IgD-negative memory B cell (primary cell): ENCODE data around the gene EYA3. TPM values are rescaled to one million over a fixed set of nuclear protein-coding genes. Genes with fewer than 3 reads are reported as not detected.

Source experiments
- H3K27ac Mint-ChIP-seq, 3 donors: one replicate each; pipeline ENCODE4 v1.8.0; 2020 to 2022; ENCODE audit warnings: mild to moderate bottlenecking in 3 of 3, mixed read lengths in 3 of 3, moderate library complexity in 1 of 3
- H3K27me3 Mint-ChIP-seq: one replicate; pipeline ENCODE4 v1.8.0; 2021; ENCODE audit warnings: mixed read lengths
- H3K36me3 Mint-ChIP-seq: one replicate; pipeline ENCODE4 v1.8.0; 2020; ENCODE audit warnings: mild to moderate bottlenecking, mixed read lengths
- H3K4me1 Mint-ChIP-seq, 3 donors: one replicate each; pipeline ENCODE4 v1.8.0; 2020 to 2022; ENCODE audit warnings: mixed read lengths in 3 of 3, mild to moderate bottlenecking in 1 of 3
- H3K4me3 Mint-ChIP-seq, 4 donors: one replicate each; pipeline ENCODE4 v1.8.0; 2020 to 2022; ENCODE audit warnings: mild to moderate bottlenecking in 4 of 4, mixed read lengths in 4 of 4, moderate library complexity in 3 of 4
- H3K9me3 Mint-ChIP-seq, 3 donors: one replicate each; pipeline ENCODE4 v1.8.0; 2020 to 2021; ENCODE audit warnings: mixed read lengths in 3 of 3, mild to moderate bottlenecking in 1 of 3
- polyA plus RNA-seq: library from polyadenylated mRNA; unstranded; fragments of 300-500 nt; fragmentation: Illumina TruSeq; gene quantifications from one replicate; pipeline ENCODE4 v1.2.3, GENCODE V29; 2021

EYA3 gene
- polyA plus RNA-seq, 1 donor from 2014 or later, result 5.8 TPM

- peaks cover 0 to 2% (median 0%) of the 10 kb centered on the region in 3 donors for H3K4me1 Mint-ChIP-seq
- no peak overlapping the region for H3K27ac Mint-ChIP-seq
- H3K36me3 Mint-ChIP-seq, result no peaks in the 10 kb centered on the region
- H3K4me3 Mint-ChIP-seq, result no peak overlapping the region
- peaks cover 1% of the 10 kb centered on the region for H3K27me3 Mint-ChIP-seq
- no peaks in the 10 kb centered on the region for H3K9me3 Mint-ChIP-seq
Observed at GRCh38 chr1:27949027-27949426, 139.4 kb downstream of the EYA3 start.

- no peaks in the 10 kb centered on the region for H3K9me3 Mint-ChIP-seq
- no peak overlapping the region for H3K4me3 Mint-ChIP-seq
- H3K27ac Mint-ChIP-seq, result no peak overlapping the region
- peaks cover 5 to 9% (median 8%) of the 10 kb centered on the region in 3 donors for H3K4me1 Mint-ChIP-seq
- H3K27me3 Mint-ChIP-seq, result no peaks in the 10 kb centered on the region
- H3K36me3 Mint-ChIP-seq, result no peaks in the 10 kb centered on the region
Observed at GRCh38 chr1:27945020-27945419, 143.4 kb downstream of the EYA3 start.

GRCh38 chr1:27941671-27942540 lies 146.5 kb downstream of the EYA3 start:
- H3K4me3 Mint-ChIP-seq, result no peak overlapping the region
- no peak overlapping the region for H3K27ac Mint-ChIP-seq
- peaks cover 3 to 9% (median 9%) of the 10 kb centered on the region in 3 donors for H3K4me1 Mint-ChIP-seq

GRCh38 chr1:27940870-27941560 lies 147.4 kb downstream of the EYA3 start:
- Mint-ChIP-seq H3K4me3 (no peak overlapping the region), H3K36me3 (no peaks in the 10 kb centered on the region), H3K9me3 (no peaks in the 10 kb centered on the region), H3K27me3 (no peaks in the 10 kb centered on the region), H3K4me1 (peaks cover 3 to 9% (median 9%) of the 10 kb centered on the region in 3 donors), H3K27ac (no peak overlapping the region)

More at GRCh38 chr1:27941671-27942540, 146.5 kb downstream of the EYA3 start:
- Mint-ChIP-seq H3K9me3 (no peaks in the 10 kb centered on the region), H3K27me3 (no peaks in the 10 kb centered on the region), H3K36me3 (no peaks in the 10 kb centered on the region)

- peak overlapping the region in 1 of 3 donors; percentile 87 for H3K27ac Mint-ChIP-seq
- no peaks in the 10 kb centered on the region for H3K9me3 Mint-ChIP-seq
- peaks cover 2% of the 10 kb centered on the region for H3K36me3 Mint-ChIP-seq
- peaks cover 3% of the 10 kb centered on the region for H3K27me3 Mint-ChIP-seq
- no peak overlapping the region for H3K4me3 Mint-ChIP-seq
- H3K4me1 Mint-ChIP-seq, result peaks cover 6 to 11% (median 9%) of the 10 kb centered on the region in 3 donors
Observed at GRCh38 chr1:27940297-27940696, 148.1 kb downstream of the EYA3 start.

- Mint-ChIP-seq H3K4me3 (no peak overlapping the region), H3K9me3 (no peaks in the 10 kb centered on the region), H3K27ac (no peak overlapping the region)
Observed at GRCh38 chr1:27938488-27938887, 149.9 kb downstream of the EYA3 start.

GRCh38 chr1:27937524-27937836 lies 150.9 kb downstream of the EYA3 start:
- no peak overlapping the region for H3K27ac Mint-ChIP-seq
- H3K4me1 Mint-ChIP-seq, result peaks cover 8 to 13% (median 9%) of the 10 kb centered on the region in 3 donors
- H3K9me3 Mint-ChIP-seq, result no peaks in the 10 kb centered on the region
- no peak overlapping the region for H3K4me3 Mint-ChIP-seq
- H3K27me3 Mint-ChIP-seq, result peaks cover 12% of the 10 kb centered on the region
- H3K36me3 Mint-ChIP-seq, result peaks cover 4% of the 10 kb centered on the region

More at GRCh38 chr1:27938488-27938887, 149.9 kb downstream of the EYA3 start:
- Mint-ChIP-seq H3K4me1 (peaks cover 8 to 17% (median 9%) of the 10 kb centered on the region in 3 donors), H3K36me3 (peaks cover 3% of the 10 kb centered on the region), H3K27me3 (peaks cover 10% of the 10 kb centered on the region)

GRCh38 chr1:27936370-27936769 lies 152.0 kb downstream of the EYA3 start:
- H3K4me3 Mint-ChIP-seq, result no peak overlapping the region
- peaks cover 5% of the 10 kb centered on the region for H3K36me3 Mint-ChIP-seq
- peaks cover 13% of the 10 kb centered on the region for H3K27me3 Mint-ChIP-seq
- H3K4me1 Mint-ChIP-seq, result peaks cover 9 to 20% (median 11%) of the 10 kb centered on the region in 3 donors
- H3K9me3 Mint-ChIP-seq, result no peaks in the 10 kb centered on the region
- no peak overlapping the region for H3K27ac Mint-ChIP-seq

- Mint-ChIP-seq H3K4me3 (no peak overlapping the region), H3K9me3 (no peaks in the 10 kb centered on the region), H3K4me1 (peaks cover 8 to 20% (median 11%) of the 10 kb centered on the region in 3 donors), H3K36me3 (peaks cover 5% of the 10 kb centered on the region), H3K27ac (no peak overlapping the region), H3K27me3 (peaks cover 13% of the 10 kb centered on the region)
Observed at GRCh38 chr1:27935721-27936120, 152.7 kb downstream of the EYA3 start.

GRCh38 chr1:27934818-27935549 lies 153.4 kb downstream of the EYA3 start, which contains the start of gene SMPDL3B:
TSS of gene SMPDL3B (plus strand) at chr1:27935000. CDS start at chr1:27935184, 184 bp downstream.
- Mint-ChIP-seq H3K36me3 (peaks cover 6% of the 10 kb centered on the region), H3K27me3 (peaks cover 13% of the 10 kb centered on the region), H3K4me3 (peak within 1 kb of the TSS in 2 of 4 donors; percentile 56 to 84), H3K9me3 (no peaks in the 10 kb centered on the region), H3K27ac (no peak within 1 kb of the TSS), H3K4me1 (peaks cover under 1 to 16% (median 11%) of the 10 kb centered on the region in 3 donors)

- peaks cover 0 to 16% (median 11%) of the 10 kb centered on the region in 3 donors for H3K4me1 Mint-ChIP-seq
- peaks cover 6% of the 10 kb centered on the region for H3K36me3 Mint-ChIP-seq
- H3K27me3 Mint-ChIP-seq, result peaks cover 13% of the 10 kb centered on the region
- no peak overlapping the region for H3K27ac Mint-ChIP-seq
- no peak overlapping the region for H3K4me3 Mint-ChIP-seq
- no peaks in the 10 kb centered on the region for H3K9me3 Mint-ChIP-seq
Observed at GRCh38 chr1:27931759-27932158, 156.7 kb downstream of the EYA3 start.

- Mint-ChIP-seq H3K36me3 (peaks cover 6% of the 10 kb centered on the region), H3K4me1 (peaks cover 0 to 16% (median 11%) of the 10 kb centered on the region in 3 donors), H3K9me3 (no peaks in the 10 kb centered on the region), H3K27me3 (peaks cover 13% of the 10 kb centered on the region), H3K4me3 (no peak overlapping the region), H3K27ac (no peak overlapping the region)
Observed at GRCh38 chr1:27931184-27931583, 157.2 kb downstream of the EYA3 start.

GRCh38 chr1:27928216-27928954 lies 160.0 kb downstream of the EYA3 start:
- Mint-ChIP-seq H3K27ac (no peak overlapping the region), H3K4me1 (peaks cover 0 to 8% (median 6%) of the 10 kb centered on the region in 3 donors), H3K9me3 (no peaks in the 10 kb centered on the region), H3K4me3 (no peak overlapping the region), H3K27me3 (peaks cover 3% of the 10 kb centered on the region), H3K36me3 (peaks cover 6% of the 10 kb centered on the region)

GRCh38 chr1:27922272-27922671 lies 166.1 kb downstream of the EYA3 start:
- Mint-ChIP-seq H3K4me3 (no peak overlapping the region), H3K36me3 (peaks cover 2% of the 10 kb centered on the region), H3K27me3 (peaks cover 2% of the 10 kb centered on the region), H3K27ac (no peak overlapping the region), H3K9me3 (no peaks in the 10 kb centered on the region), H3K4me1 (no peaks in the 10 kb centered on the region)
